ENCODE measurements around the gene SNX18. TPM values are rescaled to one million over a fixed set of nuclear protein-coding genes. Genes with fewer than 3 reads are reported as not detected.

The SNX18 gene
- polyA plus RNA-seq, 1 donor (not counting 4 experiments of a cell fraction or from before 2014, with no cell fraction given): 7.4 TPM

- no peak for FAIRE-seq
- Histone ChIP-seq H3K9me1 (ENCODE audit: control insufficient read depth, extremely low read depth, insufficient read depth, low read length) (no peaks in the 10 kb centered on the region), H2AFZ (ENCODE audit: control insufficient read depth, low read length) (no peak overlapping the region), H3K79me2 (ENCODE audit: control insufficient read depth, insufficient read depth, low read length) (no peaks in the 10 kb centered on the region), H3K4me2 (ENCODE audit: control insufficient read depth, extremely low read depth, insufficient read depth, low read depth, low read length) (no peak overlapping the region), H3K9ac (ENCODE audit: control insufficient read depth, extremely low read depth, insufficient read depth, low read length) (no peak overlapping the region), H3K9me3 (ENCODE audit: control insufficient read depth, low read depth, low read length) (no peaks in the 10 kb centered on the region), H4K20me1 (ENCODE audit: control insufficient read depth, extremely low read depth, insufficient read depth, low read length) (no peaks in the 10 kb centered on the region), H3K27me3 (ENCODE audit: control insufficient read depth, extremely low read depth, insufficient read depth, low read length) (no peaks in the 10 kb centered on the region), H3K27ac (ENCODE audit: control insufficient read depth, insufficient read depth, low read length) (no peak overlapping the region), H3K36me3 (ENCODE audit: control insufficient read depth in 2 of 2, extremely low read depth in 1 of 2, insufficient read depth in 2 of 2, low read length in 2 of 2) (no peaks in the 10 kb centered on the region), H3K4me1 (ENCODE audit: control insufficient read depth, extremely low read depth, insufficient read depth, low read length) (no peaks in the 10 kb centered on the region), H3K4me3 (ENCODE audit: control insufficient read depth in 2 of 3, extremely low read depth in 1 of 3, insufficient read depth in 2 of 3, low read depth in 1 of 3, low read length in 3 of 3) (no peak overlapping the region)
- dilution Hi-C loops (cut with MboI; ENCODE audit: extremely low pct_ligation_motif_present, low sequenced_read_pairs): no loop called here
- TF ChIP-seq EZH2 (IDR thresholded peaks at IDR 0.05; ENCODE audit: low read length): no peak
- TF ChIP-seq, protein P1, sequence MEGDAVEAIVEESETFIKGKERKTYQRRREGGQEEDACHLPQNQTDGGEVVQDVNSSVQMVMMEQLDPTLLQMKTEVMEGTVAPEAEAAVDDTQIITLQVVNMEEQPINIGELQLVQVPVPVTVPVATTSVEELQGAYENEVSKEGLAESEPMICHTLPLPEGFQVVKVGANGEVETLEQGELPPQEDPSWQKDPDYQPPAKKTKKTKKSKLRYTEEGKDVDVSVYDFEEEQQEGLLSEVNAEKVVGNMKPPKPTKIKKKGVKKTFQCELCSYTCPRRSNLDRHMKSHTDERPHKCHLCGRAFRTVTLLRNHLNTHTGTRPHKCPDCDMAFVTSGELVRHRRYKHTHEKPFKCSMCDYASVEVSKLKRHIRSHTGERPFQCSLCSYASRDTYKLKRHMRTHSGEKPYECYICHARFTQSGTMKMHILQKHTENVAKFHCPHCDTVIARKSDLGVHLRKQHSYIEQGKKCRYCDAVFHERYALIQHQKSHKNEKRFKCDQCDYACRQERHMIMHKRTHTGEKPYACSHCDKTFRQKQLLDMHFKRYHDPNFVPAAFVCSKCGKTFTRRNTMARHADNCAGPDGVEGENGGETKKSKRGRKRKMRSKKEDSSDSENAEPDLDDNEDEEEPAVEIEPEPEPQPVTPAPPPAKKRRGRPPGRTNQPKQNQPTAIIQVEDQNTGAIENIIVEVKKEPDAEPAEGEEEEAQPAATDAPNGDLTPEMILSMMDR (optimal IDR thresholded peaks at IDR 0.05 in 1 of 3, IDR thresholded peaks at IDR 0.05 in 1 of 3, conservative IDR thresholded peaks at IDR 0.05 in 1 of 3; ENCODE audit: extremely low read depth in 1 of 3, insufficient read depth in 2 of 3, low read length in 3 of 3): no peak
- no peak for DNase-seq (ENCODE audit: low read depth, low spot score)
These were observed 34.4 kb downstream of the SNX18 start for GRCh38 chr5:54551926-54552325.

DNA sequence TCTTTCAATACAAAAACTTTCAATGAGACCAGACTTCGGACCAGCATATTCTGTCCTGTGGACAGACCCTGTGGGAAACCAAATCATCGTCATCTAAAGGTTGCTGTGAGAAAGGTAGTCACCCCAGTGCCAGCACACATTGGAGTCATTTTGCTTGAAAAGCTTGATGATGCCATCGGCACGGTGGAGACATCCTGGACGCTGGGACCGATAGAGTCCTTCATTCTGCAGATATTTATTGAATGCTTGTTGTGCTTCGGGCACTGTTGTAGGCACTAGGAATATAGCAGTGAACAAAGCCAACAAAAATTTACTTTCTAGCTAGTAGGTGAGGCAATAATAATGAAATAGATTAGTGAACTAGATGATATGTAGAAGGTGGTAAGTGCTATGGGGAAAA is 34.9 kb downstream of the SNX18 start:
- no peak overlapping the region for H3K4me3 ChIP-seq (ENCODE audit: control insufficient read depth in 2 of 3, extremely low read depth in 1 of 3, insufficient read depth in 2 of 3, low read depth in 1 of 3, low read length in 3 of 3)
- no peak overlapping the region for H3K9ac ChIP-seq (ENCODE audit: control insufficient read depth, extremely low read depth, insufficient read depth, low read length)
- H3K9me3 ChIP-seq (ENCODE audit: control insufficient read depth, low read depth, low read length): no peaks in the 10 kb centered on the region
- FAIRE-seq (no peak), DNase-seq (ENCODE audit: low read depth, low spot score) (no peak)
- H4K20me1 ChIP-seq (ENCODE audit: control insufficient read depth, extremely low read depth, insufficient read depth, low read length): no peaks in the 10 kb centered on the region
- no peaks in the 10 kb centered on the region for H3K27me3 ChIP-seq (ENCODE audit: control insufficient read depth, extremely low read depth, insufficient read depth, low read length)
- H2AFZ ChIP-seq (ENCODE audit: control insufficient read depth, low read length): no peak overlapping the region
- H3K36me3 ChIP-seq (ENCODE audit: control insufficient read depth in 2 of 2, extremely low read depth in 1 of 2, insufficient read depth in 2 of 2, low read length in 2 of 2): no peaks in the 10 kb centered on the region
- no peak overlapping the region for H3K27ac ChIP-seq (ENCODE audit: control insufficient read depth, insufficient read depth, low read length)
- TF ChIP-seq, protein P1 (optimal IDR thresholded peaks at IDR 0.05 in 1 of 3, IDR thresholded peaks at IDR 0.05 in 1 of 3, conservative IDR thresholded peaks at IDR 0.05 in 1 of 3; ENCODE audit: extremely low read depth in 1 of 3, insufficient read depth in 2 of 3, low read length in 3 of 3): no peak
- no peak for TF ChIP-seq EZH2 (IDR thresholded peaks at IDR 0.05; ENCODE audit: low read length)
- no peaks in the 10 kb centered on the region for H3K4me1 ChIP-seq (ENCODE audit: control insufficient read depth, extremely low read depth, insufficient read depth, low read length)
- no peak overlapping the region for H3K4me2 ChIP-seq (ENCODE audit: control insufficient read depth, extremely low read depth, insufficient read depth, low read depth, low read length)
- no peaks in the 10 kb centered on the region for H3K79me2 ChIP-seq (ENCODE audit: control insufficient read depth, insufficient read depth, low read length)
- dilution Hi-C loops (cut with MboI; ENCODE audit: extremely low pct_ligation_motif_present, low sequenced_read_pairs): no loop called here
- no peaks in the 10 kb centered on the region for H3K9me1 ChIP-seq (ENCODE audit: control insufficient read depth, extremely low read depth, insufficient read depth, low read length)

Data from keratinocyte (primary cell).